GOT3 (cell line): ENCODE results near the gene PDE6B.
"Not testable (repeated sequence)": the region's sequence is repeated elsewhere in the genome, so short reads cannot be mapped to it uniquely, and the experiment has no call there.

Experiments
- DNase-seq: peaks from one replicate; lab custom pipeline; 2025; ENCODE audit warnings: mixed read lengths; lab: John Stamatoyannopoulos, UW

Gene PDE6B

DNA sequence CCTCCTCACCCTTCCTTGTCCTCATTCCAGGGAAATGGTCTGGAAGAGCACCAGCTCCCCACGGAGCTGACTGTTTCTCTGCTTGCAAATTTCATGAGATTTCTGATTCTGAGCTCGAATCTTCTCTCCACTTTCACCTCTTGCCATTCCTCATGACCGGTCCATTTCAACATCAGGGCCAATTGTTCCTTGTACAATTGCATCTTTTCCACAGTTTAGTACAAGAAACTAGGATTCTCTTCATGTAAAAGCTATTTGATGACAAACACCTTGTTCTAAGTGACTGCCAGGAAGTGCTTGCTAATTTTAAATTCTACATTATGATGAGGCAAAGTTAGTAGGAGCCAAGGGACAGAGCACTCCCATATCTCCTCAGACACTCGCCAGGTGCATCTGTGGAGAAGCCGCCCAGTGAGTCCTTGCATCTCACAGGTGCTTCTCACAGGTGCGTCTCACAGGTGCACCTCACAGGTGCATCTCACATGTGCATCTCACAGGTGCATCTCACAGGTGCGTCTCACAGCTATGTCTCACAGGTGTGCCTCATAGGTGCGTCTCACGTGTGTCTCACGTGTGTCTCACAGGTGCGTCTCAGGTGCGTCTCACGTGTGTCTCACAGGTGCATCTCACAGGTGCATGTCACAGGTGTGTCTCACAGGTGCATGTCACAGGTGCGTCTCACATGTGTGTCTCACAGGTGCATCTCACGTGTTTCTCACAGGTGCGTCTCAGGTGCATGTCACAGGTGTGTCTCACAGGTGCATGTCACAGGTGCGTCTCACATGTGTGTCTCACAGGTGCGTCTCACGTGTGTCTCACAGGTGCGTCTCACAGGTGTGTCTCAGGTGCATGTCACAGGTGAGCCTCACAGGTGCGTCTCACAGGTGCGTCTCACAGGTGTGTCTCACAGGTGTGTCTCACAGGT, 3.0 kb upstream of the PDE6B start:
- DNase-seq, result no peak

DNA sequence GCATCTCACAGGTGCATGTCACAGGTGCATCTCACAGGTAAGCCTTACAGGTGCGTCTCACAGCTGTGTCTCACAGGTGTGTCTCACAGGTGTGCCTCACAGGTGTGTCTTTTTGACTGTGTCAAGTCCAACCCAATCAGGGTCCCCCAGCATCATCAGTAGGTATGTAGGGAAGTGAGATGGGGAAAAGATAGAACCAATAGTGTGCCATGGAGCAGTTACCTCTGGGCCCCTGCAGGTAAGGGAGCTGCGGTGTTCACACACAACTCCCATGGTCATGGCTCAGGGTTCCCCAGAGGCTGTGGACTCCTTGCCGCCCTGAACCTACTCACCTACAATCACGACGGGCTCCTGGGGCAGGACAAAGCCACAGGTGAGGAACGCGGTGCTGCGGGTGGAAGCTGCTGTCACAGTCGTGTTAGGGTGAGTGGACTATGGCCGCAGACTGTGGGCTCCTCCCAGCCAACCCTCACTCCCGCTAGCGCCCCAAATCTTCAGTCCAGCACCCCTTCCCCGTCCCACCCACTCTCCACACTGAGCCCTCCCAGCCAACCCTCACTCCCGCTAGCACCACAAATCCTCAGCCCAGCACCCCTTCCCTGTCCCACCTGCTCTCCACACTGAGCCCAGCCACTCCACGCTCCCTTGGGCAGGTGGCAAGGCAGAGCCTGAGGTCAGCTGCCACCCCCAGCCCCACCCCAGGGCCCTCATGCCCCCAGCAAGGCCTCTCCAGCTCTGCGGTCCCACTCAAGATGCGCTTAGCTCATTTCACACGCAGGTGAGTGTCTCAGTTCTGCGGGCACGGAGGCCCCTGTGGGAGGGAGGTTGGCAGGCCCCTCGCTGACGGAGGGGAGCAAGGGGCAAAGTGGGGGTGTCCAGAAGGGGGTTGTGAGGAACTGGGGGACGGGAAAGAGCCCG, 2.1 kb upstream of the PDE6B start:
- no peak for DNase-seq

DNA sequence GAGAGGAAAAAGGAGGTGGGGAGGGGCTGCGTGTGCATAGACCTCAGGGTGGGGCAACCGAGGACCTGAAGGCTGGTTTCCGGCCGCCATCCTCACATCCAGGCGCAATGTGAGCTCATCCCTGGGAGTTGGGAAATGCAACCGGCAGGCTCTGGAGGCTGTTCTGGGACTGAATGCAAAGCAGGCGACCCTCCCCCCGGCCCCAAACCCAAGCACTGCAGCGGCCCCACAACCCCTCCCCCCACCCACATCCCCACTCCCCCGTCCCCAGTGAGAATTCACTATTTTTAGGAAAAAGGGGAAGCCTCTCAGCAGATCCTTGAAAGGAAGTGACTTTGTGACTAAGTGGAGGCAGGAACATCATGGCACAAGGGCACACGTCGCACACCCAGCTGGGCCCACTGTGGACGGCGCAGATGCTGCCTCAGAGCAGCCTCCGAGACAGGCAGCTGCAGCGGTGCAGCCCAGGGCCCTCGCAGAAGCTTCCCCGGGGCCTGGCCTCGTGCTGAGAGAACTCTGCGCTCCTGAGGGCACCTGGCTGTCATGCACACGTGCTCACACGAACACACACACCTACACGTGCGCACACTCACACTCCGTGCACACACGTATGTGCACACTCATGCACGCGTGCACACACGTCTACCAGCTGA, 1.3 kb upstream of the PDE6B start:
- no peak for DNase-seq

DNA sequence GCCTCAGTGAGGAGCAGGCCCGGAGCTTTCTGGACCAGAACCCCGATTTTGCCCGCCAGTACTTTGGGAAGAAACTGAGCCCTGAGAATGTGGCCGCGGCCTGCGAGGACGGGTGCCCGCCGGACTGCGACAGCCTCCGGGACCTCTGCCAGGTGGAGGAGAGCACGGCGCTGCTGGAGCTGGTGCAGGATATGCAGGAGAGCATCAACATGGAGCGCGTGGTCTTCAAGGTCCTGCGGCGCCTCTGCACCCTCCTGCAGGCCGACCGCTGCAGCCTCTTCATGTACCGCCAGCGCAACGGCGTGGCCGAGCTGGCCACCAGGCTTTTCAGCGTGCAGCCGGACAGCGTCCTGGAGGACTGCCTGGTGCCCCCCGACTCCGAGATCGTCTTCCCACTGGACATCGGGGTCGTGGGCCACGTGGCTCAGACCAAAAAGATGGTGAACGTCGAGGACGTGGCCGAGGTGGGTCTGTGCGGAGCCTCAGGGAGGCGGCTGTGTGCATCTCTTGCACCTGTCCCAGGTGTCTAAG, 323 bp downstream of the PDE6B start:
- no peak for DNase-seq

DNA sequence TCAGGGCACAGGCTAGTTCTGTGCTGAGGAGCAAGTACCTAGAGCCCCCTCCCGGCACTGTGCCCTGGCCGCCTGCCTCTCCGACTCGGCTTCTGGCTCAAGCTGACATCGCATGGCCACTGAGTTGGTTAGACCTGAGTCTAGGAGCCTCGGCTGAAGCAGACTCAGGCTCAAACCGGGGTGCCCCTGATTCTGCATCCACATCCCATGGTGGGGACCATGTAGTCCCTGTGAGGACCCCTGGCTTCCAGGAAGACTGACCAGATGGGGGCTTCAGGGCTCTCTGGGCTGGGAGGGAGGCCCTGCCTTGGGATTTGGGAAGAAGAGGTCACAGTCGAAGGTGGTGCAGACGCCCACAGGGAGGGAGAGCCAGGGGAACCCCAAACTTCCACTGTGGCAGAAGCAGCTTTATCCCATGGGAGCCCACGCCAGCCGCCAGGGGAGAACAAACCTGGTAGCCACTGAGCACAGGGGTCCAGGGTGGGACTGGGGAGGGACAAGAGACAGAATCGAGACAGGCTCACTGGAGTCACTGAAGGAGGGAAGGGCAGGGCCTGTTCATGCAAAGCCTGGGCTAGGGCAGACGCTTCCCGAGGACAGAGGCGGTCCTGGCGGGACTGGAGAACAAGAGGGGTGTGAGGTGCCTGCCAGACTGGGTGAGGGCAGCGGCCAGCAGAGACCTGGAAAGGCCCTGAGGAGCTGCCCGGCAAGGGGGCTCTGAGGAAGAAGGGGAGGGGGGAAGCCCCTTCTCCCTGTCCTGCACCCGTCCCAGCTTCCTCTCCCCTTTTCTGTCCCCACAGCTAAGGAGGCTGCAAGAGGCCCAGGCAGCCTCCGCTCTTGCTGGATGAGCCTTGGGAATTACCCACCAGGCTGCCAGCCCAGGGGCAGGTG, 1.1 kb downstream of the PDE6B start:
- DNase-seq, result no peak

DNA sequence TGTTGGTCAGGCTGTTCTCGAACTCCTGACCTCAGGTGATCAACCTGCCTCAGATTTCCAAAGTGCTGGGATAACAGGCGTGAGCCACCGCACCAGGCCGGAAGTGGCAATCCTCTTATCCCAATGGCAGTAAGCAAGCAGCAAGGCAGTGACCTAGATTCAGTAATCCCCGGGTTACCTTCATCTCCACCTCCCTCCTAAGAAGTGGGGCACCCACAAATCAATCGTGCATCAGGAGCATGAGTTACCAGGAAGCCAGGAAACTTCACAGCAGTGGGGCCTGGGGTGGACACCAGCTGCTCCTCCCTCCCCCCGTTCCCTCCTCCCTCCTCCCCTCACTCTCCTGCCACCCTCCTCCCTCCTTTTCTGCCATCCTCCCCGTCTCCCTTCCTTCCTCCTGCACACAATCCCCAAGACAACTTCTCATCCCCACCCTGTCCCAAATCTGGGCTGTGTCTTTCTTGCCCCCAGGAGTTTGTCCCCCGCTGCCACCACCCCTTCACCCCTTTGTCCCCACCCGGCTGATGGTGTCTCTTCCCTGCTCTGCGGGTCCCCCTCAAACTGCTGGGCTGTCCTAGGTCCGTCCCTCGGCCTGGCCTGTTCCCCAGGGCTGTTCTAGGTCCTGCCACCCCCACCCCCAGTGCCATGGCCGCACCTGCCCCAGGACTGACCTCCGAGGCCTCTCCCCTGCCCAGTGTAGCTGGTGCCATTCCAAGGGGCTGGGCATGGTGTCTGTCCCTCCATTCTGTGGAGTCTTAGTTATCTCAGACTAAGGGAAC, 2.2 kb downstream of the PDE6B start:
- DNase-seq, result no peak

DNA sequence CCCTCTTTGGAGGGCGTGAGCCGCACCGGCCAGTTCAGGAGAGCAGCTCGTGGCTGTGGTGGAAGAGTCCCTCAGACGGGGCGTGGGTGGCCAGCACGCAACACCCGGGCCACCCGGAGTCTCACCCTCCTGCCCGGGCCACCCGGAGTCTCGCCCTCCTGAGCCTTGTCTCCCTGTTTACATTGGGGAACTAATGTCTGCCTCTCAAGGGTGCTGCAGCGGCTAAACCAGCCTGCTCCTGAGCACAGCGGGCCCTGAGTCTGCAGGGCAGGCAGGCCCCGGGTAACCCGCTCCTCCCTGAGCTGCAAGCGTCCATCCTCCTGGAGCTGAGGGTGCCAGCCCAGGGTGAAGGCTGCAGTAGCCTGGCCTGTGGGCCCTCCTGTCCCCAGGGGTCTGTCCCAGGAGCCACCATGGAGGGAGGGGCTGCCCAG, 3.0 kb downstream of the PDE6B start:
- DNase-seq, result no peak

DNA sequence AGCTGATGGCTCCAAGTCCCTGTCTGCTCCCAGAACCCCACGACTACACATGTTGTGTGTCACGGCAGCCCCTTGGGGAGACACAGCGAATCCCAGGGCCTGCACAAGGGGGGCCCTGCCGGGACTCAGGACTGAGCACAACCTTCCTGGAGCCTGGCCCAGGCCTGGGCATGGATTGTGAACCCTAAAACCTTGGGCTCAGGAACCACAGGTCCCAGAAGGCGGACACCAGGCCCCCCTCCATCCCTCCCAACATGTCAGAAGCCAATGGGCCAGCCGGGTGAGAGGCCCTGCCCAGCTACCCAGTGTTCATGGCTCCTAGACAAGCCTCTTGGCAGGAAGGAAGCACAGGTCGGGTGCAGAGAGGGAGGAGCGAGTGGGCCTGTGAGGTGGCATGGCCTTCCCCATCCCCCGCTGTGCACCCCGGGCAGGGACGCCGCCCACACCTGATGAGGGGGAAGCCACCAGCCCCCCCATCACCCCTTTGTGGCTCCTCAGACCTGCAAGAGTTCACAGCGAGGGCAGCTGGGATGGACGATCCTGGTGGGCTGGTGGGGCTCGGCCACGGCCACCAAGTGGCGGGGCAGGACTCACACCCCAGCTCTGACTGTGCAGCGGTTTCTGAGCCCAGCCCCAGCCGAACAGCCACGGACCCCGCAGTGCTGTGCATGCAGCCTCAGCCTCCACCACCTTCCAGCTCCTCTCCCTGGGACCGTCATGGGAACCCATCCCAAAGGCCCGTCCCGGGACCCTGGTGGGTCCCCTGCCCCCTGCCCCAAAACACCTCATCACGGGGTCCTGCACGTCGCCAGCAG, 3.7 kb downstream of the PDE6B start:
- no peak for DNase-seq

DNA sequence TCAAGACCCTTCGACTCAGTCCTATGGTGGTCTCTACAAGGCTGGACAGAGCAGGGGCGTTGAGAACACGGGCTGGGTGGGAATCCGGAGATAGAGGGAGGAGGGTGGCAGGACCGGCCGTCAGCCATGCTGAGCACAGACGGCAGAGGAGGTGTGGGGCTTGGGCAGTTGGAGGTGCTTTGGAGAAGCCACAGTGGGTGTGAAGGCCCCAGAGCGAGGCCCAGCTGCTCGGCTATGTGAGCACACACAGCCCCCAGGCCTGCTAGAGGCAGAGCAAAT, 4.2 kb downstream of the PDE6B start:
- no peak for DNase-seq

DNA sequence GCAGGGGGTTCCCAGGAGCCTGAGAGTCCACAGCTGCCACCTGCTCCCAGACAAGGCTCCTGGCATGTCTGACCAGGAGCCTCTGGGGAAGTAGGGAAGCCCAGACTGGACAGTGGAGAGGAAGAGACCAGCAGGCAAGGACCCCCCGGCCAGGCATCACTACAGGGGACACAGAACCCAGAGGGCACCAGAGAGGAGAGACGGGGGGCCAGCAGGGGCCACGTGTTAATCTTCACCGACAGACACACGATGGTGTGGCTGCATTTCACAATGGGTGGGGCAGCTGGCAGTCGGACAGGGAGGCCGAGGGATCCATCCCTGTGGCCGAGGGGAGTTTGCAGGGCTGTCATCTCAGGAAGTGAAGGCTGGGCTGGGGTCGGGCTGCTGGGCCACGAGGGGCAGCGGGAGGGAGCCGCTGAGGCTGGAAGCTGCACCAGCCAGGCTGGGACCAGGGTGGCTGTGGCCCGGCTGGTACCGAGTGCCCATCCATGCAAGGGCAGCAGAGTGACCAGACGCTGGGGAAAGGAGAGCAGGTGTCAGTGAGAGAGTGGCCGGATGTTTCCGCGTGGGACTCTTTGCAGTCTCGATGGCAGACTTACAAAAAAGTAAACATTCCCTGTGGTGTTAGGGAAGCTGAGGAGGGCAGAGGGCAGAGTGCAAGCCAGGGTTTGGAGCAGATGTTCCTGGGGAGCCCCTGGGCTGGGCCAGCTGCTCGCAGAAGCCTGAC, 4.7 kb downstream of the PDE6B start:
- DNase-seq, result no peak

DNA sequence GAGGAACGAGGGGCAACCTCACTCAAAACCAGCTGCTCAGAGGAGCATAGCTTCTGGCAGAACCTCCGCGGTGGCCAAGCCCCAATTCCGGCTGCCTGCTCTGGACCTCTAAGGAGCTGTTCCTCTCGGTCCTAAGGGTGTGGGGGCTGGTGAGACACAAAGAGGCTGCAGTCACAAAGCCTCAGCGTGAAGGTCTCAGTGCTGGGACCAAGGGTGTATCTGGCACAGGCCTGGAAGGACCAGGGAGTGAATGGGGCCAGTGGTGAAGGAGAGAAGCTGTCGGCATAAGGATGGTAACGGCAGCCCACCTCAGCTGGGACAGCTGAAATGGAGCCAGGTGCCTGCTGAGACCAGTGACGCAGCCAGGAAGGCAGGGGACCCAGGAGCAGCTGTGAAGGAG, 5.3 kb downstream of the PDE6B start:
- no peak for DNase-seq

DNA sequence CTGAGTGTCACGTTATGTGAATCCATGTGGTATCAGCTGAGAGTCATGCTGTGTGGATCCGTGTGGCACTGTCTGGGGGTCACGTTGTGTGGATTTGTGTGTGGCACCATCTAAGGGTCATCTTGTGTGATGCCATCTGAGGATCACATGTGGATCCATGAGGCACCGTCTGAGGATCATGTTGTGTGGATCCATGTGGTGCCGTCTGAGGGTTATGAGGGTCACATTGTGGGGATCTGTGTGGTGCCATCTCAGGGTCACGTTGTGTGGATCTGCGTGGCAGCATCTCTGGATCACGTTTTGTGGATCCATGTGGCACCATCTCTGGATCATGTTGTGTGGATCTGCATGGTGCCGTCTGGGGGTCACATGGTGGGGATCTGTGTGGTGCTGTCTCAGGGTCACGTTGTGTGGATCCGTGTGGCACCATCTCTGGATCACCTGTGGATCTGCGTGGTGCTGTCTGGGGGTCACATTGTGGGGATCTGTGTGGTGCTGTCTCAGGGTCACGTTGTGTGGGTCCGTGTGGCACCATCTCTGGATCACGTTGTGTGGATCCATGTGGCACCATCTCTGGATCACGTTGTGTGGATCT, 6.9 kb downstream of the PDE6B start:
- no peak for DNase-seq

DNA sequence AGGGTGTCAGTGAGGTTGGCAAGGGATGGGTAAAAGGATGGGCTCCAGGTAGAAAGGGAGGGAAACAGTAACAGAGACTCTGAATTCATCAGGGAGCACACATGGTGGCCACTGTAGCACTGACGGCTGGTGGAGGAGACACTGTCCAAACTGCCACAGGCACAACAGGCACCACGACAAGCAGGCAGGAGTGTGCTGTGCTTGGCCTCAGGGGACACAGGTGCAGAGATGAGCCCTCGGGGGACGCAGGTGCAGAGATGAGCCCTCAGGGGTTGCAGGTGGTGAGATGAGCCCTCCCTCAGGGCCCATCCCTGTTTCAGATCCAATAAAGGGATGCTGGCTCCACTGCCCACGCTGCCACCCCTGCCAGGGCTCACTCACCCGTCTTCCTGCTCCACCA, 7.6 kb downstream of the PDE6B start:
- no peak for DNase-seq

DNA sequence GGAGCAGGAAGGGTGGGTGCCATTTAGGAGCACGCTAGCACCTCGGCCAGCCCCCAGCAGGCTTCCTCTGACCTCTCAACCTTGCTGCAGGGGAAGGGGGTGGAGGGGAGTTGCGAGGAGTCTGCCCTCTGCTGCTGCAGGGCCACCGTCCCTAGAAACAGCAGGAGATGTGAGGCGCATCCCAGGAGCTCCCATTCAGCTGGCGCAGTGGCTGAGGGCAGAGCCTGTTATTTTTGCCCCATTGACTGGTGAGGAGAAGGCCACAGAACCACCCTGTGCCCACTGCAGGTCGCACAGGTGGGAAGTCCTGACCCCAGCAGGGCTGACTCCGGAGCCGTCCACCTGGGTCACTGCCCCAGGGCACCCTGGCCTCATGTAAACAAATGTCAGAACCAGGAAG, 8.0 kb downstream of the PDE6B start:
- no peak for DNase-seq

DNA sequence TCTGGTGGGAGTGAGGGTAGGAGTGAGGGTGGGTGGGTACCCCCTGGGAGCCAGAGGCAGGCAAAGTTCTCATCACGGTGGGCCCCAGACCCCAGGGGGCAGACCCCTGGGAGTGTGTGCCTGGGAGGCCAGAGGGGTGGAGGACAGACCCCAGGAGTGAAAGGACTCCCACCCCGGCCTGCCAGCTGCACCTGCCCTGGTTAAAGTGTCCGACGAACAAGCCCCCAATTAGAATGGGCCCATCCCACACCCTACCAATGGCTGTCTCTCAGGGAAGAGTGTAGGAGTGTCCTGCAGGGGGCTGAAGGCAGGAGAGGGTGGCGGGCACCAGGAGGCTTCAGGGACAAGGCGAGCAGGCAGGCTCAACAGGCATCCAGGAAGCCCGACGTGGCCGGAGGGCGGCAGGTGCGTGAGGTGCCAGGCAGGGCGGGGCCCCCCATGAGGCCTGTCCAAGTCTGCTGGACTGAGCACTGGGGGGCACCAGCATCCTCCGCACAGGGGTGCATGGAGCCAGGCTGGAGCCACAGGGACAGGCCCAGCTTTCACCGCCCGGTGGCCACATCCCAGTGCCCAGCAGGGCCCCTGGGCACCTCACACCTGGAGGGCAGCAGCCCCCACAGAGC, 8.7 kb downstream of the PDE6B start:
- DNase-seq, result no peak

DNA sequence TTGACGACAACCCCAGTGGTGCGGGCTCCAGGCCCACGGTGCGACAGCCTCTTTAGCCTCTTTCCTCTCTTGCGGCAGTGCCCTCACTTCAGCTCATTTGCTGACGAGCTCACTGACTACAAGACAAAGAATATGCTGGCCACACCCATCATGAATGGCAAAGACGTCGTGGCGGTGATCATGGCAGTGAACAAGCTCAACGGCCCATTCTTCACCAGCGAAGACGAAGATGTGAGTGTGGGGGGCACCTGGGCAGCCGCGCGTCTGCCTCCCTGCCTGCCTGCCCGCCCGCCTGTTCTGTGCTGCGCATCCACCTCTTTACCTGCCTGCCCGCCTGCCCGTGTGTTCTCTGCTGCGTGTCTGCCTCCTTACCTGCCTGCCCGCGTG, 9.2 kb downstream of the PDE6B start:
- no peak for DNase-seq

DNA sequence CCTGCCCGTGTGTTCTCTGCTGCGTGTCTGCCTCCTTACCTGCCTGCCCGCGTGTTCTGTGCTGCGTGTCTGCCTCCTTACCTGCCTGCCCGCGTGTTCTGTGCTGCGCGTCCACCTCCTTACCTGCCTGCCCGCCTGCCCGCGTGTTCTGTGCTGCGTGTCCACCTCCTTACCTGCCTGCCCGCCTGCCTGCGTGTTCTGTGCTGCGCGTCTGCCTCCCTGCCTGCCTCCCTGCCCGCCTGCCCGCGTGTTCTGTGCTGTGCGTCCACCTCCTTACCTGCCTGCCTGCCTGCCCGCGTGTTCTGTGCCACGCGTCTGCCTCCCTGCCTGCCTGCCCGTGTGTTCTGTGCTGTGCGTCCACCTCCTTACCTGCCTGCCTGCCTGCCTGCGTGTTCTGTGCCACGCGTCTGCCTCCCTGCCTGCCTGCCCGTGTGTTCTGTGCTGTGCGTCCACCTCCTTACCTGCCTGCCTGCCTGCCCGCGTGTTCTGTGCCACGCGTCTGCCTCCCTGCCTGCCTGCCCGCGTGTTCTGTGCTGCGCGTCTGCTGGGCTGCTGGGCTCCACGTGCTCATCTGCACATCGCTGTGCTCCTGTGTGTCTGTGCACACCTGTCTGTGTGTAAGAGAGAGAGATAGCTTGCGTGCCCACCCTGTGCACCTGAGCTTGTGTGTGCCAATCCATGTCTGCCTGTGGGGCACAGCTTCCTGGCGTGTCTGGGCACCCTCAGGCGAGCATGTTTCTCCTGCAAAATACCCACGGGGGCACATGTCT, 9.9 kb downstream of the PDE6B start:
- DNase-seq, result not testable (repeated sequence)
